Keratinocyte (primary cell): ENCODE results near the gene ZNF778. TPM values are rescaled to one million over a fixed set of nuclear protein-coding genes. Genes with fewer than 3 reads are reported as not detected.
A peak's percentile ranks its signal among the peaks of the same experiment; 100 is the strongest.

Experiments used
- DNase-seq: peaks from one replicate; pipeline ENCODE4 v3.0.0-alpha.2; 2011; ENCODE audit warnings: low read depth, missing footprints, low spot score
- FAIRE-seq: peaks from 2 replicates; lab custom pipeline; 2011; peaks lifted over from hg19 to GRCh38; lab: Jason Lieb, UNC
- H2AFZ ChIP-seq: 2 replicates; pipeline ENCODE4 v1.6.0; 2012; ENCODE audit warnings: low read length, control low read depth, inconsistent platforms; ENCODE audit not compliant: control insufficient read depth
- H3K27ac ChIP-seq: 2 replicates; pipeline ENCODE4 v1.5.1; 2011; ENCODE audit warnings: low read length; ENCODE audit not compliant: control insufficient read depth, insufficient read depth
- H3K27me3 ChIP-seq: 3 replicates; pipeline ENCODE4 v1.6.0; 2011; ENCODE audit warnings: low read length; ENCODE audit not compliant: control insufficient read depth, insufficient read depth; ENCODE audit errors: extremely low read depth
- H3K36me3 ChIP-seq, 2 experiments: 2 replicates in 1 of 2; 3 replicates in 1 of 2; pipeline ENCODE4 v1.5.1; 2011; ENCODE audit warnings: low read length in 2 of 2, mild to moderate bottlenecking in 1 of 2; ENCODE audit not compliant: control insufficient read depth in 2 of 2, insufficient read depth in 2 of 2; ENCODE audit errors: extremely low read depth in 1 of 2
- H3K4me1 ChIP-seq: 3 replicates; pipeline ENCODE4 v1.5.1; 2011; ENCODE audit warnings: low read length; ENCODE audit not compliant: control insufficient read depth, insufficient read depth; ENCODE audit errors: extremely low read depth
- H3K4me2 ChIP-seq: 3 replicates; pipeline ENCODE4 v1.6.0; 2011; ENCODE audit warnings: low read depth, low read length; ENCODE audit not compliant: control insufficient read depth, insufficient read depth; ENCODE audit errors: extremely low read depth
- H3K4me3 ChIP-seq, 3 experiments: fragments of 200-600 bp in 1 of 3; sonication (generic) in 1 of 3; 2 replicates in 2 of 3; 3 replicates in 1 of 3; pipeline ENCODE4 v1.5.1; 2011 to 2016; ENCODE audit warnings: low read length in 3 of 3, mild to moderate bottlenecking in 3 of 3, control low read depth in 2 of 3, inconsistent platforms in 1 of 3, low read depth in 1 of 3, mixed read lengths in 1 of 3, mixed run types in 1 of 3, moderate library complexity in 1 of 3; ENCODE audit not compliant: control insufficient read depth in 2 of 3, insufficient read depth in 2 of 3; ENCODE audit errors: extremely low read depth in 1 of 3
- H3K79me2 ChIP-seq: 2 replicates; pipeline ENCODE4 v1.6.0; 2012; ENCODE audit warnings: low read length; ENCODE audit not compliant: control insufficient read depth, insufficient read depth
- H3K9ac ChIP-seq: 3 replicates; pipeline ENCODE4 v1.6.0; 2011; ENCODE audit warnings: low read length; ENCODE audit not compliant: control insufficient read depth, insufficient read depth; ENCODE audit errors: extremely low read depth
- H3K9me1 ChIP-seq: 3 replicates; pipeline ENCODE4 v1.6.0; 2011; ENCODE audit warnings: low read length; ENCODE audit not compliant: control insufficient read depth, insufficient read depth; ENCODE audit errors: extremely low read depth
- H3K9me3 ChIP-seq: 2 replicates; pipeline ENCODE4 v1.5.1; 2012; ENCODE audit warnings: low read depth, low read length; ENCODE audit not compliant: control insufficient read depth
- H4K20me1 ChIP-seq: 3 replicates; pipeline ENCODE4 v1.6.0; 2011; ENCODE audit warnings: low read length; ENCODE audit not compliant: control insufficient read depth, insufficient read depth; ENCODE audit errors: extremely low read depth
- CTCF ChIP-seq, 3 experiments: IDR thresholded peaks in 1 of 3; conservative IDR thresholded peaks in 1 of 3; optimal IDR thresholded peaks in 1 of 3; 2 replicates in 2 of 3; 3 replicates in 1 of 3; pipeline versions ENCODE3 to v1.5.1; 2011; ENCODE audit warnings: low read length in 3 of 3, mild to moderate bottlenecking in 3 of 3, moderate library complexity in 2 of 3, control low read depth in 1 of 3, inconsistent platforms in 1 of 3; ENCODE audit not compliant: insufficient read depth in 2 of 3; ENCODE audit errors: extremely low read depth in 1 of 3
- EZH2 ChIP-seq: IDR thresholded peaks from one replicate; pipeline ENCODE4 v1.6.1; 2012; ENCODE audit warnings: inconsistent platforms, mild to moderate bottlenecking, low read length, moderate library complexity
- dilution Hi-C: fragments of 300-500 bp; cut with MboI; formaldehyde crosslinking; loops from one replicate; pipeline ENCODE4 v1.7.0; 2020; ENCODE audit warnings: low sequenced_read_pairs; ENCODE audit not compliant: extremely low pct_ligation_motif_present
- polyA plus RNA-seq, 5 experiments: library from polyadenylated mRNA; depleted of rRNA in 3 of 5; stranded (reverse) in 3 of 5; stranded (forward) in 1 of 5; unstranded in 1 of 5; fragments of >200 nt; gene quantifications; 1 replicate in 1 of 5; 2 replicates in 3 of 5; 3 replicates in 1 of 5; pipeline versions ENCODE4 v1.2.1 to v1.2.3, GENCODE V29; 2011 to 2012; ENCODE audit warnings: missing spikeins in 2 of 5, low read depth in 1 of 5, low replicate concordance in 1 of 5

Gene ZNF778
- polyA plus RNA-seq, 1 donor (not counting 4 experiments of a cell fraction or from before 2014, with no cell fraction given): 6.2 TPM

- H3K9me3 ChIP-seq: no peaks in the 10 kb centered on the region
- peaks cover 35% of the 10 kb centered on the region for H3K27me3 ChIP-seq
- H3K4me3 ChIP-seq: peak within 1 kb of the TSS in 1 of 3 experiments; percentile 8
- no peaks in the 10 kb centered on the region for H3K36me3 ChIP-seq
- no peak within 1 kb of the TSS for H3K9ac ChIP-seq
- no peak within 1 kb of the TSS for H3K27ac ChIP-seq
- H3K4me2 ChIP-seq: peak within 1 kb of the TSS; percentile 54
- TF ChIP-seq EZH2 (peak; percentile 99), CTCF (optimal IDR thresholded peaks at IDR 0.05 in 1 of 3, IDR thresholded peaks at IDR 0.05 in 1 of 3, conservative IDR thresholded peaks at IDR 0.05 in 1 of 3; ENCODE audit: extremely low read depth in 1 of 3, insufficient read depth in 2 of 3, low read length in 3 of 3) (no peak)
- FAIRE-seq (no peak), DNase-seq (no peak)
- H3K9me1 ChIP-seq: no peaks in the 10 kb centered on the region
- no peaks in the 10 kb centered on the region for H3K4me1 ChIP-seq
- peak within 1 kb of the TSS; percentile 53 for H2AFZ ChIP-seq
- no peaks in the 10 kb centered on the region for H4K20me1 ChIP-seq
- dilution Hi-C loops: no loop called here
- no peaks in the 10 kb centered on the region for H3K79me2 ChIP-seq
Observed at GRCh38 chr16:89200124-89200849, 17.2 kb upstream of the ZNF778 start, which contains the start of gene SLC22A31. Gene SLC22A31, minus strand, starts transcription at chr16:89200537. Its CDS starts 36 bp downstream, at chr16:89200501.

- TF ChIP-seq EZH2 (peak; percentile 7), CTCF (optimal IDR thresholded peaks at IDR 0.05 in 1 of 3, IDR thresholded peaks at IDR 0.05 in 1 of 3, conservative IDR thresholded peaks at IDR 0.05 in 1 of 3; ENCODE audit: extremely low read depth in 1 of 3, insufficient read depth in 2 of 3, low read length in 3 of 3) (no peak)
- DNase-seq (no peak), FAIRE-seq (no peak)
- Histone ChIP-seq H3K27ac (no peak overlapping the region), H3K27me3 (peaks cover 35% of the 10 kb centered on the region), H3K4me1 (no peaks in the 10 kb centered on the region), H3K9ac (no peak overlapping the region), H3K9me3 (no peaks in the 10 kb centered on the region), H4K20me1 (no peaks in the 10 kb centered on the region), H3K79me2 (no peaks in the 10 kb centered on the region), H2AFZ (no peak overlapping the region), H3K4me2 (peak overlapping the region; percentile 54), H3K9me1 (no peaks in the 10 kb centered on the region), H3K4me3 (no peak overlapping the region), H3K36me3 (no peaks in the 10 kb centered on the region)
- dilution Hi-C loops: no loop called here
Observed at GRCh38 chr16:89200850-89201411, 16.6 kb upstream of the ZNF778 start.
